K562 (cell line): ENCODE measurements around the gene CCNL1. TPM values are rescaled to one million over a fixed set of nuclear protein-coding genes. Genes with fewer than 3 reads are reported as not detected.

Experiments used
- ARID1B ChIP-seq: fragments of 450-650 bp; IDR thresholded peaks from 2 replicates; pipeline ENCODE4 v1.6.1; 2016; ENCODE audit warnings: antibody characterized with exemption, mild to moderate bottlenecking, inconsistent platforms
- BRF2 ChIP-seq: IDR thresholded peaks from 3 replicates; pipeline ENCODE4 v1.6.1; 2011; ENCODE audit warnings: borderline replicate concordance, mild to moderate bottlenecking; ENCODE audit not compliant: insufficient read length, insufficient read depth
- CTBP1 ChIP-seq: fragments of 450-650 bp; IDR thresholded peaks from 2 replicates; pipeline ENCODE4 v1.6.1; 2016; ENCODE audit warnings: borderline replicate concordance
- HMBOX1 ChIP-seq: sonication (generic); IDR thresholded peaks from 2 replicates; pipeline ENCODE4 v1.6.1; 2016
- NFYB ChIP-seq: IDR thresholded peaks from 2 replicates; pipeline ENCODE4 v1.6.1; 2011; ENCODE audit warnings: mild to moderate bottlenecking, moderate library complexity; ENCODE audit not compliant: insufficient read length; ENCODE audit errors: extremely low read depth
- RNF219 ChIP-seq: fragments of 250-450 bp; sonication (Bioruptor Pico); IDR thresholded peaks from 2 replicates; pipeline ENCODE4 v1.5.0; 2022; ENCODE audit warnings: mild to moderate bottlenecking
- SPI1 ChIP-seq: IDR thresholded peaks from 2 replicates; pipeline ENCODE4 v1.6.1; 2011; ENCODE audit warnings: low read depth, low read length, control low read depth, borderline replicate concordance
- TOE1 ChIP-seq, 2 experiments: fragments of 450-650 bp in 1 of 2; sonication (generic) in 1 of 2; formaldehyde crosslinking in 1 of 2; IDR thresholded peaks; 2 replicates each; pipeline versions ENCODE4 v1.7.1 to v1.8.0; 2016 to 2022; ENCODE audit warnings: borderline replicate concordance in 2 of 2, mild to moderate bottlenecking in 2 of 2, antibody characterized with exemption in 1 of 2, inconsistent platforms in 1 of 2, low read depth in 1 of 2, missing genetic modification reagents in 1 of 2, moderate library complexity in 1 of 2
- ZBTB34 ChIP-seq: fragments of 250-450 bp; sonication (Bioruptor Pico); IDR thresholded peaks from 2 replicates; pipeline ENCODE4 v1.8.0; 2021; ENCODE audit warnings: mild to moderate bottlenecking, moderate library complexity
- ZNF592 ChIP-seq: fragments of 450-650 bp; IDR thresholded peaks from 2 replicates; pipeline ENCODE4 v1.6.1; 2017; ENCODE audit warnings: antibody characterized with exemption, mild to moderate bottlenecking
- ZNF609 ChIP-seq: sonication (generic); formaldehyde crosslinking; IDR thresholded peaks from 2 replicates; pipeline ENCODE4 v1.8.1; 2023; ENCODE audit warnings: missing genetic modification reagents, mild to moderate bottlenecking, borderline replicate concordance
- polyA plus RNA-seq, 8 experiments: library from polyadenylated mRNA; depleted of rRNA in 4 of 8; stranded (reverse) in 5 of 8; unstranded in 3 of 8; fragments of >200 nt; fragmentation: Nextera tagmentation in 2 of 8; fragmentation: Illumina TruSeq in 1 of 8; extraction: Ambion mirVana in 2 of 8; extraction: Trizol in 1 of 8; gene quantifications; 2 replicates each; pipeline versions ENCODE4 v1.2.1 to v1.2.3, GENCODE V29; 2011 to 2014; ENCODE audit warnings: inconsistent platforms in 1 of 8, missing spikeins in 1 of 8
- total RNA-seq, 7 experiments: library from RNA; depleted of rRNA in 6 of 7; stranded (reverse); fragments of >200 nt in 6 of 7; fragmentation: Illumina TruSeq in 2 of 7; extraction: Trizol in 2 of 7; gene quantifications; 2 replicates each; pipeline versions ENCODE4 v1.2.1 to v1.2.3, GENCODE V29; 2011 to 2021; ENCODE audit warnings: low replicate concordance in 1 of 7

The CCNL1 gene
- total and polyA plus RNA-seq, 9 of the 15 experiments (the other 6 are each of a cell fraction or from before 2014, with no cell fraction given): 16.1 to 186 (median 132) TPM

- no peak for TF ChIP-seq ZNF609 (CRISPR knock-in tag)
- TF ChIP-seq TOE1 (IDR thresholded peaks at IDR 0.05; ENCODE audit: borderline replicate concordance): no peak
- TF ChIP-seq TOE1 (CRISPR knock-in tag; IDR thresholded peaks at IDR 0.05; ENCODE audit: borderline replicate concordance, low read depth): no peak
- TF ChIP-seq CTBP1: 0 out of 2 replicates have a peak, but pooled peaks have one; percentile 26
- TF ChIP-seq BRF2: no peak
- 0 out of 2 replicates have a peak, but pooled peaks have one; percentile 29 for TF ChIP-seq ZNF592
- TF ChIP-seq ARID1B: 0 out of 2 replicates have a peak, but pooled peaks have one; percentile 16
- TF ChIP-seq NFYB: peak; percentile 6
- TF ChIP-seq ZBTB34 (CRISPR knock-in tag): no peak
- peak; percentile 87 for TF ChIP-seq HMBOX1
- 0 out of 2 replicates have a peak, but pooled peaks have one; percentile 5 for TF ChIP-seq SPI1
- TF ChIP-seq RNF219 (CRISPR knock-in tag): no peak
These were observed 10.9 kb upstream of the CCNL1 start (continued) for GRCh38 chr3:157170861-157171260.
